IMR-90 (cell line): Measurements from ENCODE around the gene UPK1A. TPM values are rescaled to one million over a fixed set of nuclear protein-coding genes. Genes with fewer than 3 reads are reported as not detected.

Experiments used
- ATAC-seq: fragments of 200-7000 bp; cut with Tn5 transposase; 2 replicates; pipeline ENCODE4 v1.9.1; 2020; ENCODE audit warnings: low read depth, mild to moderate bottlenecking, moderate library complexity
- BruUV-seq: library from RNA; stranded (reverse); fragments of 400-500 nt; replicated peaks from 2 replicates; lab custom pipeline; 2021; lab: Mats Ljungman, UMichigan
- CTCF ChIA-PET: fragments of 300-600 bp; formaldehyde crosslinking; extraction: SDS; loops from one replicate; lab custom pipeline; 2021; ENCODE audit warnings: antibody characterized with exemption; lab: Yijun Ruan, JAX
- POLR2A ChIA-PET: fragments of 300-600 bp; sonication (Branson Sonifier 250); formaldehyde crosslinking; loops from one replicate; lab custom pipeline; 2022; ENCODE audit warnings: antibody characterized with exemption; ENCODE audit not compliant: unreplicated experiment; lab: Charles Lee
- DNase-seq: peaks from one replicate; pipeline ENCODE4 v3.0.0; 2013
- H2AFZ ChIP-seq: replicated peaks from 2 replicates; pipeline ENCODE3; 2013; ENCODE audit warnings: low read length, mild to moderate bottlenecking; ENCODE audit not compliant: poor library complexity
- H2AK5ac ChIP-seq: 2 replicates; pipeline ENCODE4 v1.6.1; 2013; ENCODE audit warnings: low read depth, low read length, inconsistent platforms
- H2AK9ac ChIP-seq: replicated peaks from 2 replicates; pipeline ENCODE3; 2013; ENCODE audit warnings: mild to moderate bottlenecking, low read depth, low read length, moderate library complexity; ENCODE audit not compliant: poor library complexity
- H2BK120ac ChIP-seq: 2 replicates; pipeline ENCODE4 v1.6.1; 2013; ENCODE audit warnings: low read depth, low read length, inconsistent platforms
- H2BK15ac ChIP-seq: 3 replicates; pipeline ENCODE4 v1.6.1; 2013; ENCODE audit warnings: low read depth, low read length, inconsistent platforms
- H2BK20ac ChIP-seq: 2 replicates; pipeline ENCODE4 v1.6.1; 2013; ENCODE audit warnings: low read depth, mild to moderate bottlenecking, inconsistent platforms, low read length, moderate library complexity
- H2BK5ac ChIP-seq: 2 replicates; pipeline ENCODE4 v1.6.1; 2013; ENCODE audit warnings: mild to moderate bottlenecking, low read depth, low read length, inconsistent platforms; ENCODE audit not compliant: poor library complexity, severe bottlenecking
- H3K14ac ChIP-seq: replicated peaks from 2 replicates; pipeline ENCODE4 v1.6.1; 2013; ENCODE audit warnings: low read depth, low read length, inconsistent platforms
- H3K18ac ChIP-seq: 2 replicates; pipeline ENCODE4 v1.6.1; 2013; ENCODE audit warnings: low read depth, low read length, control low read depth
- H3K23ac ChIP-seq: 2 replicates; pipeline ENCODE4 v1.6.1; 2013; ENCODE audit warnings: low read depth, low read length, inconsistent platforms
- H3K27ac ChIP-seq: 2 replicates; pipeline ENCODE4 v1.5.1; 2013; ENCODE audit warnings: mild to moderate bottlenecking, control low read depth, low read length; ENCODE audit not compliant: insufficient read depth
- H3K27me3 ChIP-seq: 2 replicates; pipeline ENCODE4 v1.6.1; 2013; ENCODE audit warnings: low read length; ENCODE audit not compliant: control insufficient read depth, insufficient read depth
- H3K36me3 ChIP-seq: 2 replicates; pipeline ENCODE4 v1.6.1; 2013; ENCODE audit warnings: low read length, mixed read lengths; ENCODE audit not compliant: control insufficient read depth, insufficient read depth
- H3K4ac ChIP-seq: 2 replicates; pipeline ENCODE4 v1.6.1; 2013; ENCODE audit warnings: low read depth, low read length, inconsistent platforms
- H3K4me1 ChIP-seq: 2 replicates; pipeline ENCODE4 v1.6.1; 2013; ENCODE audit warnings: low read length, mixed read lengths; ENCODE audit not compliant: control insufficient read depth, insufficient read depth
- H3K4me2 ChIP-seq: 2 replicates; pipeline ENCODE4 v1.6.1; 2013; ENCODE audit warnings: low read depth, mild to moderate bottlenecking, control low read depth, low read length, moderate library complexity
- H3K4me3 ChIP-seq: 2 replicates; pipeline ENCODE4 v1.5.1; 2013; ENCODE audit warnings: low read depth, mild to moderate bottlenecking, control low read depth, low read length, moderate library complexity; ENCODE audit not compliant: insufficient read depth
- H3K56ac ChIP-seq: 2 replicates; pipeline ENCODE4 v1.6.1; 2013; ENCODE audit warnings: low read length, inconsistent platforms; ENCODE audit not compliant: insufficient read depth; ENCODE audit errors: extremely low read depth
- H3K79me1 ChIP-seq, 2 experiments: 2 replicates each; pipeline ENCODE4 v1.6.1; 2013; ENCODE audit warnings: low read length in 2 of 2, inconsistent platforms in 1 of 2, low read depth in 1 of 2
- H3K9ac ChIP-seq: 2 replicates; pipeline ENCODE4 v1.6.1; 2013; ENCODE audit warnings: low read depth, low read length, control low read depth
- H3K9me1 ChIP-seq: 2 replicates; pipeline ENCODE4 v1.6.1; 2013; ENCODE audit warnings: low read length, inconsistent platforms; ENCODE audit not compliant: insufficient read depth
- H3K9me3 ChIP-seq: 2 replicates; pipeline ENCODE4 v1.6.1; 2013; ENCODE audit warnings: low read length; ENCODE audit not compliant: control insufficient read depth, insufficient read depth
- H4K20me1 ChIP-seq: 2 replicates; pipeline ENCODE4 v1.6.1; 2013; ENCODE audit warnings: low read length, inconsistent platforms; ENCODE audit not compliant: insufficient read depth
- H4K5ac ChIP-seq: 2 replicates; pipeline ENCODE4 v1.6.1; 2013; ENCODE audit warnings: mild to moderate bottlenecking, low read depth, low read length, control low read depth
- H4K8ac ChIP-seq, 2 experiments: 2 replicates each; pipeline ENCODE4 v1.6.1; 2013; ENCODE audit warnings: low read depth in 2 of 2, low read length in 2 of 2, control low read depth in 1 of 2, inconsistent platforms in 1 of 2
- H4K91ac ChIP-seq: 2 replicates; pipeline ENCODE4 v1.6.1; 2013; ENCODE audit warnings: low read depth, low read length, inconsistent platforms; ENCODE audit not compliant: insufficient read depth
- CEBPB ChIP-seq: IDR thresholded peaks from 2 replicates; pipeline ENCODE4 v1.6.1; 2012; ENCODE audit warnings: low read depth, low read length, improper control_type of control experiment
- CHD1 ChIP-seq: IDR thresholded peaks from 2 replicates; pipeline ENCODE4 v1.6.1; 2012; ENCODE audit warnings: low read depth, low read length, improper control_type of control experiment
- FOS ChIP-seq: fragments of 150-350 bp; IDR thresholded peaks from 2 replicates; pipeline ENCODE4 v1.6.1; 2016; ENCODE audit warnings: low read depth, low read length
- MAFK ChIP-seq: IDR thresholded peaks from 2 replicates; pipeline ENCODE4 v1.6.1; 2012; ENCODE audit warnings: low read depth, low read length, improper control_type of control experiment
- MAZ ChIP-seq: IDR thresholded peaks from 2 replicates; pipeline ENCODE4 v1.6.1; 2012; ENCODE audit warnings: low read depth, mild to moderate bottlenecking, low read length, improper control_type of control experiment, moderate library complexity, borderline replicate concordance
- POLR2A ChIP-seq: IDR thresholded peaks from 2 replicates; pipeline ENCODE4 v1.6.1; 2012; ENCODE audit warnings: mild to moderate bottlenecking, low read depth, low read length
- WGBS, 2 experiments: methylation state at CpG; one replicate each; pipeline versions ENCODE4 v1.1.5 to v1.1.7; 2013; ENCODE audit warnings: missing lambda C conversion rate in 2 of 2; ENCODE audit not compliant: insufficient read length in 1 of 2; ENCODE audit errors: extremely low coverage in 2 of 2; 5-methylcytosine and 5-hydroxymethylcytosine counted together
- dilution Hi-C: fragments of 300-500 bp; cut with HindIII; formaldehyde crosslinking; loops from one replicate; pipeline ENCODE4 v1.14.3; 2018; ENCODE audit warnings: low sequenced_read_pairs; ENCODE audit not compliant: unreplicated experiment
- in situ Hi-C: fragments of 300-500 bp; cut with MboI; formaldehyde crosslinking; loops from 3 replicates; pipeline ENCODE4 v1.14.3; 2019; ENCODE audit warnings: low sequenced_read_pairs, inconsistent platforms, mixed read lengths
- intact Hi-C: fragments of 100-400 bp; cut with micrococcal nuclease; formaldehyde crosslinking; loops from 2 replicates; pipeline ENCODE4 v1.10.0; 2022
- polyA plus RNA-seq, 3 experiments: library from polyadenylated mRNA; depleted of rRNA; stranded (reverse); fragments of >200 nt; gene quantifications; 2 replicates each; pipeline ENCODE4 v1.2.3, GENCODE V29; 2012; ENCODE audit warnings: low replicate concordance in 1 of 3
- total RNA-seq: library from RNA; depleted of rRNA; stranded (reverse); fragments of >200 nt; gene quantifications from 2 replicates; pipeline ENCODE4 v1.2.3, GENCODE V29; 2012
- TF ChIP-seq, protein P1 (sequence below): conservative IDR thresholded peaks from 2 replicates; pipeline ENCODE4 v1.5.1; 2012; ENCODE audit warnings: mild to moderate bottlenecking, low read depth, low read length, improper control_type of control experiment
- TF ChIP-seq, protein P2 (sequence below): fragments of 150-350 bp; IDR thresholded peaks from 2 replicates; pipeline ENCODE4 v1.6.1; 2016; ENCODE audit warnings: low read depth, mild to moderate bottlenecking, low read length, moderate library complexity, borderline replicate concordance

UPK1A gene
- total and polyA plus RNA-seq, 2 of the 4 experiments (the other 2 are of a cell fraction): 0.21 TPM; not detected in 1

DNA sequence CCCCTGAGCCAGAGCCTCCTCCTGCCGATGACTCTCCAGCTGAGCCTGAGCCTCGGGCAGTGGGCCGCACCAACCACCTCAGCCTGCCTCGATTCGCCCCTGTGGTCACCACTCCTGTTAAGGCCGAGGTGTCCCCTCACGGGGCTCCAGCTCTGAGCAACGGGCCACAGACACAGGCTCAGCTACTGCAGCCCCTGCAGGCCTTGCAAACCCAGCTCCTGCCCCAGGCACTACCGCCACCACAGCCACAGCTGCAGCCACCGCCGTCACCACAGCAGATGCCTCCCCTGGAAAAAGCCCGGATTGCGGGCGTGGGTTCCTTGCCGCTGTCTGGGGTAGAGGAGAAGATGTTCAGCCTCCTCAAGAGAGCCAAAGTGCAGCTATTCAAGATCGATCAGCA is 55.1 kb downstream of the UPK1A start:
- Histone ChIP-seq H4K8ac (no peak overlapping the region), H3K4me1 (peaks cover 6% of the 10 kb centered on the region), H2BK20ac (no peak overlapping the region), H3K36me3 (peaks cover 55% of the 10 kb centered on the region), H3K27me3 (no peaks in the 10 kb centered on the region), H3K9ac (no peak overlapping the region), H3K4me3 (no peak overlapping the region), H2AK9ac (no peak overlapping the region), H3K9me3 (no peaks in the 10 kb centered on the region), H4K20me1 (peaks cover 29% of the 10 kb centered on the region), H3K27ac (no peak overlapping the region), H4K5ac (no peak overlapping the region), H3K23ac (no peak overlapping the region), H4K91ac (no peak overlapping the region), H2BK5ac (no peak overlapping the region), H3K4me2 (no peak overlapping the region), H2AFZ (no peak overlapping the region), H2BK15ac (no peak overlapping the region), H2BK120ac (no peak overlapping the region), H3K9me1 (no peaks in the 10 kb centered on the region; the same call in 1 of the 2 replicates), H3K56ac (no peak overlapping the region), H3K18ac (no peak overlapping the region), H2AK5ac (no peak overlapping the region), H3K4ac (no peak overlapping the region), H3K79me1 (peaks cover 16 to 46% of the 10 kb centered on the region in 2 experiments; a peak in 3 of 4 replicates), H3K14ac (no peak overlapping the region)
- CTCF ChIA-PET: no interaction called here
- in situ Hi-C loops: no loop called here
- TF ChIP-seq MAZ (no peak), CHD1 (no peak), CEBPB (no peak), POLR2A (no peak), MAFK (no peak), FOS (no peak)
- TF ChIP-seq, protein P1, sequence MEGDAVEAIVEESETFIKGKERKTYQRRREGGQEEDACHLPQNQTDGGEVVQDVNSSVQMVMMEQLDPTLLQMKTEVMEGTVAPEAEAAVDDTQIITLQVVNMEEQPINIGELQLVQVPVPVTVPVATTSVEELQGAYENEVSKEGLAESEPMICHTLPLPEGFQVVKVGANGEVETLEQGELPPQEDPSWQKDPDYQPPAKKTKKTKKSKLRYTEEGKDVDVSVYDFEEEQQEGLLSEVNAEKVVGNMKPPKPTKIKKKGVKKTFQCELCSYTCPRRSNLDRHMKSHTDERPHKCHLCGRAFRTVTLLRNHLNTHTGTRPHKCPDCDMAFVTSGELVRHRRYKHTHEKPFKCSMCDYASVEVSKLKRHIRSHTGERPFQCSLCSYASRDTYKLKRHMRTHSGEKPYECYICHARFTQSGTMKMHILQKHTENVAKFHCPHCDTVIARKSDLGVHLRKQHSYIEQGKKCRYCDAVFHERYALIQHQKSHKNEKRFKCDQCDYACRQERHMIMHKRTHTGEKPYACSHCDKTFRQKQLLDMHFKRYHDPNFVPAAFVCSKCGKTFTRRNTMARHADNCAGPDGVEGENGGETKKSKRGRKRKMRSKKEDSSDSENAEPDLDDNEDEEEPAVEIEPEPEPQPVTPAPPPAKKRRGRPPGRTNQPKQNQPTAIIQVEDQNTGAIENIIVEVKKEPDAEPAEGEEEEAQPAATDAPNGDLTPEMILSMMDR: no peak
- TF ChIP-seq, protein P2, sequence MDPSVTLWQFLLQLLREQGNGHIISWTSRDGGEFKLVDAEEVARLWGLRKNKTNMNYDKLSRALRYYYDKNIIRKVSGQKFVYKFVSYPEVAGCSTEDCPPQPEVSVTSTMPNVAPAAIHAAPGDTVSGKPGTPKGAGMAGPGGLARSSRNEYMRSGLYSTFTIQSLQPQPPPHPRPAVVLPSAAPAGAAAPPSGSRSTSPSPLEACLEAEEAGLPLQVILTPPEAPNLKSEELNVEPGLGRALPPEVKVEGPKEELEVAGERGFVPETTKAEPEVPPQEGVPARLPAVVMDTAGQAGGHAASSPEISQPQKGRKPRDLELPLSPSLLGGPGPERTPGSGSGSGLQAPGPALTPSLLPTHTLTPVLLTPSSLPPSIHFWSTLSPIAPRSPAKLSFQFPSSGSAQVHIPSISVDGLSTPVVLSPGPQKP: no peak
- intact Hi-C loops: no loop called here
- POLR2A ChIA-PET: no interaction called here
- dilution Hi-C loops: no loop called here
- no peak for DNase-seq
- BruUV-seq: no TSS peak
- ATAC-seq: no peak
- WGBS, 2 experiments: 95% methylated on average over 9 of the region's 16 CpGs; no CpG with 5 or more reads in 1 of the 2 experiments
